GM21576 (cell line): ENCODE data around the gene UQCRQ.

Experiments
- ATAC-seq: cut with Tn5 transposase; IDR thresholded peaks from one replicate; pipeline ENCODE4 v1.9.1; 2021; ENCODE audit warnings: mild to moderate bottlenecking, moderate library complexity; ENCODE audit not compliant: unreplicated experiment

The UQCRQ gene

DNA sequence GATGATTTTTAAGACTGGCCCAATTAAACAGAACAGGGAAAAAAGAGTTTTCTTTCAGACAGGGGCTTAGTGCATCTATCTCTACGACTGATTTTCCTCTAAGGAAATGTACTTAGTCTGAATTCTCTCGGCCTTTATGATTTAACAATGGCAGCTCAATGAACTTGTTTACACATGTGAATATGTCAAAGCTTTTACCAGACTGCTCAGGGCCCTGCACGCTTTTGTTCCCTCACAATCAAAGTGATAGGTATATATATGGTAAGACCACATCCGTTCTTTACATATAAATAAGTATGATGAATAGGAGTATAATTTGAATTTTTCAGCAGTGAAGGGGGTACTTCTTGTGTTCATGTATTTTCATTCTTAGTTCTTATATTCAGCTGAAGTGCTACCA, 34.6 kb downstream of the UQCRQ start:
- ATAC-seq, result no peak

DNA sequence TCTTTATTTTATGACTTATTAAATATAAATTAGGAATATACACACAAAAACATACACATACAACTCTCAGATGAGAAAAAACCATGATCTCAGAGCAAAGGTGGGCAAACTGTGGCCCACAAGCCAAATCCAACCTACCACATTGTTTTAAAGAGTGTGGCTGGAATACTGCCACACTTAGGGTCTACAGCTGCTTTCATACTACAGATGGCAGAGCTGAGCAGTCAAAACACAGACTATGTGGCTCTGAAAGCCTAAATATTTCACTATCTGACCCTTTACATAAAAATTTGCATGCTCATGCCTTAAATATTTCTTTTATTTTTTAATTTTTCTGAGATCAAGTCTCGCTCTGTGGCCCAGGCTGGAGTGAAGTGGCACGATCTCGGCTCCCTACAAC, 35.3 kb downstream of the UQCRQ start:
- no peak for ATAC-seq

DNA sequence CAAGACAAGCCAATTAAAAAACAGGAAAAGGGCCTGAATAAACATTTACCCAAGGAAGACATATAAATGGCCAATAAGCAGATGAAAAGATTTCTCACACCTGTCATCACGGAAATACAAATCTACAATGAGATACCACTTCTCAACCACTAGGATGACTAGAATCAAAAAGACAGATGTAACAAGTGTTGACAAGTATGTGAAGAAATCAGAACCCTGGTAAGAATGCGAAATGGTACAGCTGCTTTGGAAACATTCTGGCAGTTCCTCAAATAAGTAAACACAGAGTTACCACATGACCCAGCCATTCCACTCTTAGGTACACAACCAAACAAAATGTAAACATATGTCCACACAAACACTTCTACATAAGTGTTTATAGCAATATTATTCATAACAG, 39.5 kb downstream of the UQCRQ start:
- no peak for ATAC-seq

DNA sequence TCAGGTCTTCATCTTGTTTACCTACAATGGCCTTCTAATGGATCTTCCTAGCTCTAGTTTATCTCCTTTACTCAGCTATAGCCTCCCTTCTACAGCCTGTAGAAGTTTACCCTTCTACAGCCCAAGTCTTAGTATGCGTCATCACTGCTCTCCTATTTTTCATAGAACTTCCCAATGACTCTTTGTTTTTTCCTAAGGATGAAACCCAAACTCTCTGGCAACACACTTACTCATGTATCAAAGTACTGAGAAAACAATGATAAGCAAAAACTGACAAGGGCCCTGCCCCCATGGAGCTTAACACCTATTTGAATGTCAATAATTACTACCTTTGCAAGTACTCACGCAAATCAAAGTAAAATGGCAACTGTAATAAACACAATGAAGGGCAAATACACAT, 40.7 kb downstream of the UQCRQ start:
- no peak for ATAC-seq

DNA sequence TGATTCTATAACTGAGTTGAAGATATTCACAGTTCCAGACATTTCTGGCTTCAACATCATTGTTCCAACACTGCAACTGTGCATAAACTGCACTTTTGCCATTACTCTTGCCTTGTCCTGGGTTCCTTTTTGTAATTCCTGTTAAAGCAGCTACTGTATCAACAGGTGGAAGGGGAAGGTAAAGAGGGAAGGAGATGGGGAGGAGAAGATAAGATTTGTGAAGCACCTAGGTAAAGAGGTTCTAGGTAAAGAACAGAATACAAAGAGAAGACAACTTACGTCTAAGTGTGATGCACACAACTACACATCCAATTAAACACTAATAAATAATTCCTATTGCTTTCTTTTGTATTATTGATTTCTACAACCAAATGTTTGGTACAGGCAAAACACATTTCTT, 43.3 kb downstream of the UQCRQ start:
- ATAC-seq, result no peak

DNA sequence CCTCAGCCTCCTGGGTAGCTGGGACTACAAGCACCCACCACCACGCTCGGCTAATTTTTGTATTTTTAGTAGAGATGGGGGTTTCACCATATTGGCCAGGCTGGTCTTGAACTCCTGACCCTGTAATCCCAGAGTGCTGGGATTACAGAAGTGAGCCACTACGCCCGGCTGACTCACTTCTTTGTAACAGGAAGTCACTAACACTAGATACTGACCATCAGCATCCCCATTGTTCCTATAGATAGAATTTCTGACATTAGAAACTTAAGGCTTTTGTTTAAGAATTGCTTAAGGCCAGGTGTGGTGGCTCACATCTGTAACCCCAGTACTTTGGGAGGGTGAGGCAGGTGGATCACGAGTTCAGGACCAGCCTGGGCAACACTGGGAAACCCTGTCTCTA, 49.2 kb downstream of the UQCRQ start:
- no peak for ATAC-seq

DNA sequence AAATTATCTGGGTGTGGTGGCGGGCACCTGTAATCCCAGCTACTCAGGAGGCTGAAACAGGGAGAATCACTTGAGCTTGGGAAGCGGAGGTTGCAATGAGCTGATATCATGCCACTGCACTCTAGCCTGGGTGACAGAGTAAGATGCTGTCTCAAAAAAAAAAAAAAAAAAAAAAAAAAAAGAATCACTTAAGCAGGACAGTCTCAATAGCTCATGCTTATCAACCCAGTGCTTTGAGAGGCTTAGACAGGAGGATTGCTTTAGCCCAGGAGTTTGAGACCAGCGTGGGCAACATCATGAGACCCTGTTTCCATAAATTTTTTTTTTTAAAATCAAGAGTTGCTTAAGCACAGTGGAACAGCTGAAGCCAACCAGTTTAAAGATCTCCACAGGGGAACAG, 49.6 kb downstream of the UQCRQ start:
- ATAC-seq, result no peak
